ENCODE results near the gene RNF166.

Gene RNF166

DNA sequence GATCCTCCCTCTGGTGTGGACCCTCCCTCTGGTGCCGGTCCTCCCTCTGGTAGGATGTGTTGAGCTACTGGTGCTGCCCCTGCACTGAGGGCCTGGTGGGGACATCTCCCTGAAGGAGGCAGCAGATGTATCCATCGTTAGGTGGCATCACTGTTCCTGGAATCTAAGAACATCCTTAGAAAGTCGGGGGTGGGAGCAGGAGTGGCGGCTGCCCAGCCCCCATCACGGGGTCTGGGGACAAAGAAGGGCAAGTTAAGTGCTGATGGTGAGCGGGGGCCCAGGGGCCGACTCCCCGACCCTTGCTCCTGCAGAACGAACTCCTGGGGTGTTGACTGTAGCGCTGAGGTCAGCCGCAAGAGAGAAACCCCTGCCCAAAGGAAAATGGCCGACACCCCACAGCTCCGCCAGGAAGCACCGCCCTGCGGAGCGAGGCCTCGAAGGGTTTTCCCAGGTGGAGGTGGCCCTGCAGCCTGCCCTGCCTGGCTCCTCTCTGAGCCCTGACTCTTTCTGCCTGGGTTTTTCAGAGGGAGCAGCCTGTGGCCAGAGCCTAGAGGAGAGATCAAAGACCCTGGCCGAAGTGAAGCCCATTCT lies 5.6 kb upstream of the RNF166 start:
- DNase-seq (ENCODE audit: extremely low read depth, low read depth): no peak
- TF ChIP-seq, protein P1, sequence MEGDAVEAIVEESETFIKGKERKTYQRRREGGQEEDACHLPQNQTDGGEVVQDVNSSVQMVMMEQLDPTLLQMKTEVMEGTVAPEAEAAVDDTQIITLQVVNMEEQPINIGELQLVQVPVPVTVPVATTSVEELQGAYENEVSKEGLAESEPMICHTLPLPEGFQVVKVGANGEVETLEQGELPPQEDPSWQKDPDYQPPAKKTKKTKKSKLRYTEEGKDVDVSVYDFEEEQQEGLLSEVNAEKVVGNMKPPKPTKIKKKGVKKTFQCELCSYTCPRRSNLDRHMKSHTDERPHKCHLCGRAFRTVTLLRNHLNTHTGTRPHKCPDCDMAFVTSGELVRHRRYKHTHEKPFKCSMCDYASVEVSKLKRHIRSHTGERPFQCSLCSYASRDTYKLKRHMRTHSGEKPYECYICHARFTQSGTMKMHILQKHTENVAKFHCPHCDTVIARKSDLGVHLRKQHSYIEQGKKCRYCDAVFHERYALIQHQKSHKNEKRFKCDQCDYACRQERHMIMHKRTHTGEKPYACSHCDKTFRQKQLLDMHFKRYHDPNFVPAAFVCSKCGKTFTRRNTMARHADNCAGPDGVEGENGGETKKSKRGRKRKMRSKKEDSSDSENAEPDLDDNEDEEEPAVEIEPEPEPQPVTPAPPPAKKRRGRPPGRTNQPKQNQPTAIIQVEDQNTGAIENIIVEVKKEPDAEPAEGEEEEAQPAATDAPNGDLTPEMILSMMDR (IDR thresholded peaks at IDR 0.05; ENCODE audit: low read depth, low read length): no peak

DNA sequence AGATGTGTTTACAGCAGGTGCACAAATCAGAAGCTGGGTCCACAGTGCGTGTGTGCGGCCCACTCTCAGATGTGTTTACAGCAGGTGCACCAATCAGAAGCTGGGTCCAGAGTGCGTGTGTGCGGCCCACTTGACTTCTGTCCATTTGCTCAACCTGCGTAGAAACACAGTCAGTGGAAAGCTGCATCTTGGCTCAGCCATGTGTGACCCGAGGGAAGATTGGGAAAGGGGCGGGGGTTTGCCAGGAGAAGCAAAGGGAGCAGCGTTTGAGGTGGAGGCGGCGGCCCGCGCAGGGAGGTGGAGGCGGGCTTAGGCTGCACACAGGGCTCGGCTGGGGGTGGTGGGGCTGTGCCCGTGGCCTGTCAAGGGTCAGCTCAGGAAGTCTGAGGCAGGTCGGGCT lies 4.3 kb upstream of the RNF166 start:
- TF ChIP-seq, protein P1 (IDR thresholded peaks at IDR 0.05; ENCODE audit: low read depth, low read length): no peak
- no peak for DNase-seq (ENCODE audit: extremely low read depth, low read depth)

DNA sequence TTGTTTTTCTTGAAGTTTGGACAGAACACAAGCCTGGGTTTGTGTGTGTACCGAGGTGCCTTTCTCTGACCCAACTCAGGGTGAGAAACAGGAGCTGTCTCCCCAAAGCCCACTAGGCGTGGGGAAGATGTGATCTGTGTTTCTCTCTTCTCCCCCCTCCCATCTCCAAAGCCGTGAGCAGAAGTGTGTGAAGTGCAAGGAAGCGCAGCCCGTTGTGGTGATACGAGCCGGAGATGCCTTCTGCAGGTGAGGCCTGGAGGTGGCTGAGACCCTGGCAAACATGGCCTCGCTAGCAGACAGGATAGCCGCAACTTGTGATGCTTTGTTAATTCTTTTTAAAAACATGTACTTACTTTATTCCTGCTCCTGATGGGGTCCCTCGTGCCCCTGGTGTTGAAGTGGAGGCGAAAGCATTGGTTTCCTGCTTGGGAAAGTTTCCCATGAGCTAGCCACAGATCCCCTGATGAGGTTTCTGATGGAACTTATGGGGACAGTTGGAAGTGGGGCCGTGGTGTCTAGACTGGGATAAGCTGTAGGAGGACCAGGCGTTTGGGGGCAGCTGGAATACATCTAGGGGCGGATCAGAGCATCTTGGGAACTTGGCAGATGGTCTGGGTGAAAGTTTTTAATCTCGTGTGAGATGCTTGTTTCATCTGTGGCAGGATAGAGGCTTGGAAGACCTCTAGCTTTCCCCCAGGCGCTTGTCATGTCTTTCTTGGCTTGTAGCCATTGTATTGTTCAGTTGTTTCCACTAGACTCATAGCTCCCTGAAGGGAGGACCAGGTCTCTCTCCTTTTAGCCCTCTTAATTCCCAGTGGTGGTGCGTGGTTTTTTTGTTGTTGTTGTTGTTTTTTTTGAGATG lies 988 bp upstream of the RNF166 start:
- TF ChIP-seq, protein P1 (IDR thresholded peaks at IDR 0.05; ENCODE audit: low read depth, low read length): no peak

DNA sequence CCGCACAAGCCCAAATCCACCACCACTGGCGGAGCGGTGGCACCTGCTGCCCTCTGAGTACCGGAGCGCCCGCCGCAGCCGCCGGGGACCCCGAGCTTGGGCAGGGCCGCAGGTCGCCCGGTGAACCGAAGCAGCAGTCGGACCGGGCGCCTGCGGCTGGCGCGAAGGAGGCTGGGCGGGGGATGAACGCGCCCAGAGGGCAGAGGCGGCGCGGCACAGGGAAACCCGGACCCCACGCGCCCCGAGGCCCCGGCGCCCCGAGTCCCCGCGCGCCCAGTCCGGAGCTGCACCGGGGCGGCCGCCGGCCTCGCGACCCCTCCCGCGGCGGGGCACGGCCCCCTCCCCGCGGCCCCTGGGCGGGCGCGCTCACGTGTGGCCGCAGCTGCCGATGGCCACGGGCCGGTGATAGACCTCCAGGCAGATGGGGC lies 393 bp downstream of the RNF166 start:
- DNase-seq (ENCODE audit: extremely low read depth, low read depth): no peak
- TF ChIP-seq, protein P1 (IDR thresholded peaks at IDR 0.05; ENCODE audit: low read depth, low read length): no peak

More for the DNA sequence above, 988 bp upstream of the RNF166 start:
- DNase-seq (ENCODE audit: extremely low read depth, low read depth): no peak

DNA sequence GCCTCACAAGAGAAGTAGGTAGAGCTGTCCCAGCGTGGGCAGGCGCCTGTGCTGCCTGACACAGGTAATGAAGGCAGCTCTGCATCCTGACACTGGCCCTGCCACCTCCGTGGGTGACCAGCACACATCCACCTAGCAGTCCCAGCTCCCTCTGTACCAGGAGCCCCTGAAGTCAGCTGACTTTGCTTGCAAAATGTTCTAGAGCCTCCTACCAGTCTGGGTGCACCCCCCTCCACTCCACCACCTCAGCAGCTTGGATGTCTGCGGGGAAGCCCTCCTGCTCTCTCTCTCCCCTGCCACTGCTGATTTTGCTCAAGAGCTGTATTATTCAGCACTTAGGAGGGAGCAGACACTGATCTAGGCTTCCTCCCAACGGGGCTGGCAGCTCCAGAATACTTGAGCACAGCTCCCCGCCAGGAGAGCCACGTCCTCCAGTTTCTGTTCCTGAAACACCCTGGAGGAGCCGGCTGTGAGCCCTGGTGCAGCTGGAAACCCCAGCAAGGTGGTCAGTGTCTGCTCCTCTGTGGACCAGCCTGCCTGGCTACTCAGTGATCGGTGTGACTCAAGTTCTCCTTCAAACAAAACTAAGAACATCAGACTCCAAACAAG lies 1.0 kb downstream of the RNF166 start:
- no peak for DNase-seq (ENCODE audit: extremely low read depth, low read depth)
- TF ChIP-seq, protein P1 (IDR thresholded peaks at IDR 0.05; ENCODE audit: low read depth, low read length): no peak

DNA sequence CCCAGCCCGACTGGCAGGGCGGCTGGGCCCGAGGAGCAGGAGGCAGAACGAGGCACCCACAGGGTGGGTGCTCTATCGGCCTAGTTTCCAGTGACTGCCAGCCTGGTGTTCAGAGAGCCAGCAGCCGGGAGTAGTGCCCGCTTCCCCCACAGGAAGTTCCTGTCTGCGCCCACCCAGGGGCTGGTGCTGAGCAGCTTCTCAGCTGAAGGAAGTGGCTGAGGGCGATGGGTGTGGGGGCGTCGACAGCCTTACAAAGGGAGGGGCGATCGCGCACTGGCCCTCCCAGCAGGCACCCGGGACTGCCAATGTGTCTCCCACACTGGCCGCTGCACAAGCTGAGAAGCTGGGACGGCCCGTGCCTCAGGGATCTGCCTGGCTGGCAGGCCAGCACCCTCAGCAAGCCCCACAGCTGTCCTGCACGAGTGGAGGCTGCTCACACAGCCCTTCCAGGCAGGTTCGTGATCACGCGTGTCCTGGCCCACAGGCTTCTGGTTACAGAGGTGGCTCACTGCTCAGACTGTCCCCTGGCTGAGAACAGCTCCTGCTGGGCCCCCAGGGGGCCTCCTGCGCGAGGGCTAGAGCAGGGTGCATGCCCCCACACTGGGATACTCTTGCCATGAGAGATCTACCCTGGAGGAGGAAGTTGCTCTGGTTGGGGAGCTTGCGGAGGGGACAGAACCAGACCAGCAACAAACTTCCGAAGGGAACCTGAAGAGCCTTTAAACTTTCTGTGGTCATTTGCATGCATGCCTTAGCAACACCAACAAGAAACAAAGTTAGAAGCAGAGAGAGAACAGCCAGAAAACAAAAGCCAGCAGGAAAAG lies 2.5 kb downstream of the RNF166 start:
- TF ChIP-seq, protein P1 (IDR thresholded peaks at IDR 0.05; ENCODE audit: low read depth, low read length): no peak
- no peak for DNase-seq (ENCODE audit: extremely low read depth, low read depth)
